H1 (cell line): Measurements from ENCODE around the gene MMUT. TPM values are rescaled to one million over a fixed set of nuclear protein-coding genes. Genes with fewer than 3 reads are reported as not detected.

Source experiments
- CTCF ChIA-PET: fragments of 300-600 bp; sonication (Branson Sonifier 250); formaldehyde crosslinking; loops from one replicate; lab custom pipeline; 2021; ENCODE audit not compliant: partially characterized antibody; lab: Charles Lee
- POLR2A ChIA-PET: fragments of 300-600 bp; sonication (Branson Sonifier 250); formaldehyde crosslinking; loops from one replicate; lab custom pipeline; 2021; ENCODE audit warnings: inconsistent platforms; ENCODE audit not compliant: partially characterized antibody; lab: Charles Lee
- DNase-seq, 2 experiments: peaks; one replicate each; pipeline versions ENCODE4 v3.0.0 to v3.0.0-alpha.2; 2010 to 2022; ENCODE audit warnings: low spot score in 2 of 2, low read depth in 1 of 2, mixed read lengths in 1 of 2
- FAIRE-seq: peaks from 2 replicates; lab custom pipeline; 2011; peaks lifted over from hg19 to GRCh38; lab: Jason Lieb, UNC
- H2AFZ ChIP-seq: 2 replicates; pipeline ENCODE4 v1.8.1; 2012; ENCODE audit warnings: low read length, inconsistent platforms
- H2AK5ac ChIP-seq: 2 replicates; pipeline ENCODE4 v1.6.1; 2013; ENCODE audit warnings: low read depth, low read length
- H2BK120ac ChIP-seq: replicated peaks from 2 replicates; pipeline ENCODE3; 2013; ENCODE audit warnings: low read depth, low read length, inconsistent platforms
- H2BK12ac ChIP-seq: 2 replicates; pipeline ENCODE4 v1.6.1; 2013; ENCODE audit warnings: low read depth, low read length
- H2BK15ac ChIP-seq: 2 replicates; pipeline ENCODE4 v1.6.1; 2013; ENCODE audit warnings: low read length
- H2BK20ac ChIP-seq: 2 replicates; pipeline ENCODE4 v1.6.1; 2013; ENCODE audit warnings: low read length
- H2BK5ac ChIP-seq: 2 replicates; pipeline ENCODE4 v1.6.1; 2013; ENCODE audit warnings: low read depth, low read length
- H3K14ac ChIP-seq: 2 replicates; pipeline ENCODE4 v1.6.1; 2013; ENCODE audit warnings: inconsistent platforms; ENCODE audit not compliant: insufficient read length
- H3K18ac ChIP-seq: 2 replicates; pipeline ENCODE4 v1.6.1; 2013; ENCODE audit warnings: low read length; ENCODE audit errors: extremely low read depth
- H3K23ac ChIP-seq: 2 replicates; pipeline ENCODE4 v1.6.1; 2013; ENCODE audit warnings: inconsistent platforms; ENCODE audit not compliant: insufficient read length
- H3K23me2 ChIP-seq: 2 replicates; pipeline ENCODE4 v1.6.1; 2013; ENCODE audit warnings: low read depth, low read length
- H3K27ac ChIP-seq: 2 replicates; pipeline ENCODE4 v1.6.1; 2011; ENCODE audit warnings: low read depth, low read length, inconsistent platforms
- H3K27me3 ChIP-seq, 4 experiments: replicated peaks in 1 of 4; 1 replicate in 1 of 4; 2 replicates in 3 of 4; pipeline versions ENCODE4 v1.6.1 to v1.8.1; 2011 to 2013; ENCODE audit warnings: low read length in 3 of 4, mild to moderate bottlenecking in 3 of 4, inconsistent platforms in 2 of 4, mixed read lengths in 2 of 4, moderate library complexity in 1 of 4; ENCODE audit not compliant: control insufficient read depth in 3 of 4, insufficient read depth in 3 of 4; ENCODE audit errors: extremely low read depth in 1 of 4
- H3K36me3 ChIP-seq, 4 experiments: 2 replicates each; pipeline versions ENCODE4 v1.6.1 to v1.8.1; 2011 to 2013; ENCODE audit warnings: mild to moderate bottlenecking in 4 of 4, low read length in 3 of 4, moderate library complexity in 2 of 4, control low read depth in 1 of 4, inconsistent platforms in 1 of 4; ENCODE audit not compliant: insufficient read depth in 4 of 4, control insufficient read depth in 2 of 4
- H3K4ac ChIP-seq: replicated peaks from 2 replicates; pipeline ENCODE3; 2013; ENCODE audit warnings: low read length, low read depth, mixed read lengths, inconsistent platforms; ENCODE audit not compliant: insufficient read length
- H3K4me1 ChIP-seq, 4 experiments: replicated peaks in 1 of 4; 1 replicate in 1 of 4; 2 replicates in 3 of 4; pipeline versions ENCODE4 v1.6.1 to v1.8.1; 2011 to 2013; ENCODE audit warnings: low read length in 3 of 4, inconsistent platforms in 2 of 4, mixed read lengths in 1 of 4; ENCODE audit not compliant: insufficient read depth in 4 of 4, control insufficient read depth in 3 of 4
- H3K4me2 ChIP-seq, 2 experiments: 2 replicates each; pipeline versions ENCODE4 v1.6.1 to v1.8.1; 2011 to 2013; ENCODE audit warnings: low read depth in 2 of 2, low read length in 2 of 2, control low read depth in 1 of 2, inconsistent platforms in 1 of 2, mild to moderate bottlenecking in 1 of 2; ENCODE audit not compliant: insufficient read depth in 1 of 2
- H3K4me3 ChIP-seq, 4 experiments: fragments of 200-600, 300-600 bp in 1 of 4; sonication (generic), shearing (Covaris generic), sonication (Bioruptor Twin) in 1 of 4; 2 replicates each; pipeline versions ENCODE4 v1.5.1 to v1.8.1; 2011 to 2016; ENCODE audit warnings: low read length in 4 of 4, low read depth in 3 of 4, control low read depth in 2 of 4, inconsistent platforms in 2 of 4, mild to moderate bottlenecking in 2 of 4, mixed read lengths in 1 of 4, moderate library complexity in 1 of 4; ENCODE audit not compliant: insufficient read depth in 2 of 4; ENCODE audit errors: extremely low read depth in 1 of 4
- H3K56ac ChIP-seq: replicated peaks from 2 replicates; pipeline ENCODE3; 2013; ENCODE audit warnings: low read depth, mild to moderate bottlenecking, mixed read lengths, low read length, inconsistent platforms; ENCODE audit not compliant: insufficient read length
- H3K79me1 ChIP-seq: 2 replicates; pipeline ENCODE4 v1.6.1; 2013; ENCODE audit warnings: low read depth, low read length, control low read depth
- H3K79me2 ChIP-seq, 2 experiments: 2 replicates each; pipeline versions ENCODE4 v1.6.1 to v1.8.1; 2012 to 2013; ENCODE audit warnings: low read length in 2 of 2, mild to moderate bottlenecking in 2 of 2, inconsistent platforms in 1 of 2; ENCODE audit not compliant: insufficient read depth in 2 of 2, control insufficient read depth in 1 of 2
- H3K9ac ChIP-seq, 4 experiments: replicated peaks in 1 of 4; 1 replicate in 1 of 4; 2 replicates in 3 of 4; pipeline versions ENCODE4 v1.6.1 to v1.8.1; 2011 to 2013; ENCODE audit warnings: low read depth in 3 of 4, low read length in 3 of 4, control low read depth in 2 of 4, mild to moderate bottlenecking in 2 of 4, moderate library complexity in 2 of 4, inconsistent platforms in 1 of 4; ENCODE audit errors: extremely low read depth in 1 of 4
- H3K9me3 ChIP-seq, 2 experiments: 2 replicates each; pipeline versions ENCODE4 v1.6.1 to v1.8.1; 2012 to 2013; ENCODE audit warnings: mild to moderate bottlenecking in 2 of 2, moderate library complexity in 2 of 2, control low read depth in 1 of 2, inconsistent platforms in 1 of 2, low read depth in 1 of 2, low read length in 1 of 2, mixed read lengths in 1 of 2; ENCODE audit not compliant: insufficient read depth in 2 of 2
- H4K20me1 ChIP-seq, 2 experiments: replicated peaks in 1 of 2; 2 replicates each; pipeline versions ENCODE3 to v1.8.1; 2011 to 2013; ENCODE audit warnings: inconsistent platforms in 2 of 2, low read length in 2 of 2, mild to moderate bottlenecking in 1 of 2; ENCODE audit not compliant: insufficient read depth in 2 of 2, control insufficient read depth in 1 of 2
- H4K5ac ChIP-seq: 2 replicates; pipeline ENCODE4 v1.6.1; 2013; ENCODE audit warnings: low read length, low read depth, mixed read lengths, inconsistent platforms; ENCODE audit not compliant: insufficient read length
- H4K8ac ChIP-seq: 2 replicates; pipeline ENCODE4 v1.8.0; 2013; ENCODE audit warnings: mild to moderate bottlenecking, moderate library complexity, low read length, inconsistent platforms; ENCODE audit not compliant: insufficient read depth; ENCODE audit errors: extremely low read depth
- H4K91ac ChIP-seq: replicated peaks from 2 replicates; pipeline ENCODE3; 2013; ENCODE audit warnings: low read length, mixed read lengths, inconsistent platforms; ENCODE audit not compliant: insufficient read length
- RAD21 ChIP-seq, 2 experiments: IDR thresholded peaks in 1 of 2; conservative IDR thresholded peaks in 1 of 2; 2 replicates each; pipeline ENCODE4 v1.6.1; 2011; ENCODE audit warnings: low read depth in 2 of 2, low read length in 2 of 2, improper control_type of control experiment in 1 of 2, inconsistent platforms in 1 of 2, mild to moderate bottlenecking in 1 of 2, moderate library complexity in 1 of 2
- WGBS, 2 experiments: shearing (Covaris generic) in 1 of 2; methylation state at CpG; one replicate each; pipeline versions ENCODE4 v1.1.6 to v1.1.7; 2013 to 2015; ENCODE audit warnings: low lambda C conversion rate in 2 of 2, mixed read lengths in 2 of 2, inconsistent platforms in 1 of 2, low coverage in 1 of 2, missing lambda C conversion rate in 1 of 2; ENCODE audit not compliant: insufficient replicate concordance in 2 of 2, insufficient coverage in 1 of 2, insufficient read length in 1 of 2; ENCODE audit errors: extremely low coverage in 1 of 2, missing lambda C conversion rate in 1 of 2; 5-methylcytosine and 5-hydroxymethylcytosine counted together
- polyA plus RNA-seq, 7 experiments: library from polyadenylated mRNA; depleted of rRNA in 3 of 7; stranded (reverse) in 5 of 7; unstranded in 2 of 7; fragments of >200 nt in 5 of 7; fragments of 200-250 nt in 2 of 7; gene quantifications; 1 replicate in 5 of 7; 2 replicates in 1 of 7; 4 replicates in 1 of 7; pipeline versions ENCODE4 v1.2.1 to v1.2.3, GENCODE V29; 2011 to 2013; ENCODE audit warnings: missing spikeins in 2 of 7, mixed read lengths in 2 of 7
- total RNA-seq: library from RNA; stranded (reverse); fragmentation: NEBNext Ultra II Directional; extraction: Animal tissue kit (Norgen Biotek cat#: 25700); gene quantifications from 2 replicates; pipeline ENCODE4 v1.2.1, GENCODE V29; 2021

The MMUT gene
- total and polyA plus RNA-seq, 2 of the 8 experiments (the other 6 are each of a cell fraction or from before 2014, with no cell fraction given): 5.2 to 13.0 TPM

- no peak within 1 kb of the TSS for H3K9ac ChIP-seq
- H2BK12ac ChIP-seq: no peak within 1 kb of the TSS
- peaks cover 0 to 2% (median 0%) of the 10 kb centered on the region in 4 experiments; a peak in 1 of 7 replicates for H3K4me1 ChIP-seq
- no peak within 1 kb of the TSS for H3K14ac ChIP-seq
- H2BK15ac ChIP-seq: no peak within 1 kb of the TSS
- no peak within 1 kb of the TSS for H2BK5ac ChIP-seq
- H3K36me3 ChIP-seq: no peaks in the 10 kb centered on the region
- no peak within 1 kb of the TSS for H3K4ac ChIP-seq
- no peaks in the 10 kb centered on the region for H4K20me1 ChIP-seq
- no peak within 1 kb of the TSS for H2BK120ac ChIP-seq
- H2AK5ac ChIP-seq: no peak within 1 kb of the TSS
- DNase-seq: no peak
- no peak within 1 kb of the TSS for H4K91ac ChIP-seq
- POLR2A ChIA-PET: no interaction called here
- H3K18ac ChIP-seq: no peak within 1 kb of the TSS
- no peak within 1 kb of the TSS for H4K5ac ChIP-seq
- no peaks in the 10 kb centered on the region for H3K79me1 ChIP-seq
- H3K4me2 ChIP-seq: no peak within 1 kb of the TSS
- no peaks in the 10 kb centered on the region for H3K79me2 ChIP-seq
- H3K23ac ChIP-seq: no peak within 1 kb of the TSS
- H3K27ac ChIP-seq: no peak within 1 kb of the TSS
- no peaks in the 10 kb centered on the region for H3K23me2 ChIP-seq
- H3K56ac ChIP-seq: no peak within 1 kb of the TSS
- H3K9me3 ChIP-seq: no peaks in the 10 kb centered on the region
- CTCF ChIA-PET: no interaction called here
- WGBS, 2 experiments: 92% methylated on average over 1 of the region's 2 CpGs; no CpG with 5 or more reads in 1 of the 2 experiments
- no peak within 1 kb of the TSS for H2BK20ac ChIP-seq
- no peak within 1 kb of the TSS for H3K4me3 ChIP-seq
- FAIRE-seq: no peak
- H2AFZ ChIP-seq: no peak within 1 kb of the TSS
- no peak within 1 kb of the TSS for H4K8ac ChIP-seq
- H3K27me3 ChIP-seq: no peaks in the 10 kb centered on the region
- no peak for TF ChIP-seq RAD21 (IDR thresholded peaks at IDR 0.05 in 1 of 2, conservative IDR thresholded peaks at IDR 0.05 in 1 of 2; ENCODE audit: low read depth in 2 of 2, low read length in 2 of 2)
Measured at GRCh38 chr6:49499623-49500022, 36.6 kb upstream of the MMUT start, which contains the start of gene GLYATL3. TSS of gene GLYATL3 (plus strand) at chr6:49499923. CDS start at chr6:49511991, 12,068 bp downstream.
